Stimulated activated CD8-positive, alpha-beta memory T cell treated with anti-CD3 and anti-CD28 coated beads, Interleukin-15, amount 100 ng/mL, for 1 hour (primary cell): ENCODE measurements around the gene ZNF681.
"Not testable (repeated sequence)": the region's sequence is repeated elsewhere in the genome, so short reads cannot be mapped to it uniquely, and the experiment has no call there.

ENCODE experiments used
- DNase-seq: peaks from one replicate; pipeline ENCODE4 v3.0.0-alpha.2; 2020; ENCODE audit warnings: low read depth

ZNF681 gene

GRCh38 chr19:23758187-23759074 lies at the start of gene ZNF681:
Gene ZNF681 (minus strand): TSS chr19:23758891. CDS start chr19:23758749, 142 bp downstream.
- DNase-seq, result peak; percentile 68

- no peak for DNase-seq
These were observed 46.0 kb upstream of the ZNF681 start for GRCh38 chr19:23804676-23805075.

GRCh38 chr19:23802290-23802689 lies 43.6 kb upstream of the ZNF681 start:
- DNase-seq, result no peak

GRCh38 chr19:23801803-23802202 lies 43.1 kb upstream of the ZNF681 start:
- DNase-seq, result no peak

- no peak for DNase-seq
These were observed 42.2 kb upstream of the ZNF681 start for GRCh38 chr19:23800868-23801267.

GRCh38 chr19:23800271-23800670 lies 41.6 kb upstream of the ZNF681 start:
- no peak for DNase-seq

GRCh38 chr19:23799321-23799720 lies 40.6 kb upstream of the ZNF681 start:
- DNase-seq, result no peak

GRCh38 chr19:23795462-23795861 lies 36.8 kb upstream of the ZNF681 start:
- DNase-seq, result no peak

GRCh38 chr19:23792784-23793183 lies 34.1 kb upstream of the ZNF681 start:
- no peak for DNase-seq

- DNase-seq, result no peak
These were observed 32.2 kb upstream of the ZNF681 start for GRCh38 chr19:23790641-23791488.

GRCh38 chr19:23789246-23789645 lies 30.6 kb upstream of the ZNF681 start:
- DNase-seq, result no peak

- DNase-seq, result no peak
These were observed 29.7 kb upstream of the ZNF681 start for GRCh38 chr19:23788411-23788810.

- DNase-seq, result no peak
These were observed 28.4 kb upstream of the ZNF681 start for GRCh38 chr19:23787106-23787505.

GRCh38 chr19:23785982-23786381 lies 27.3 kb upstream of the ZNF681 start:
- no peak for DNase-seq

GRCh38 chr19:23784274-23784673 lies 25.6 kb upstream of the ZNF681 start:
- DNase-seq, result no peak

GRCh38 chr19:23783636-23784035 lies 24.9 kb upstream of the ZNF681 start:
- no peak for DNase-seq

GRCh38 chr19:23779645-23780044 lies 21.0 kb upstream of the ZNF681 start:
- DNase-seq, result no peak

- no peak for DNase-seq
These were observed 19.9 kb upstream of the ZNF681 start for GRCh38 chr19:23778566-23778965.

- DNase-seq, result not testable (repeated sequence)
These were observed 19.3 kb upstream of the ZNF681 start for GRCh38 chr19:23778036-23778435.

- DNase-seq, result no peak
These were observed 18.5 kb upstream of the ZNF681 start for GRCh38 chr19:23777216-23777615.

GRCh38 chr19:23776507-23777205 lies 18.0 kb upstream of the ZNF681 start:
- DNase-seq, result no peak

- no peak for DNase-seq
These were observed 15.9 kb upstream of the ZNF681 start for GRCh38 chr19:23774524-23774971.
